GM10266 (cell line): Measurements from ENCODE around the gene GDPD2.

Source experiments
- DNase-seq: peaks from one replicate; pipeline ENCODE4 v3.0.0; 2012; ENCODE audit errors: extremely low spot score
- CTCF ChIP-seq: IDR thresholded peaks from 2 replicates; pipeline ENCODE4 v1.5.1; 2012; ENCODE audit warnings: mild to moderate bottlenecking, low read depth; ENCODE audit not compliant: control insufficient read depth, insufficient read depth; ENCODE audit errors: missing control alignments

The GDPD2 gene

GRCh38 chrX:70411475-70411874 is 11.6 kb upstream of the GDPD2 start:
- DNase-seq = no peak
- TF ChIP-seq CTCF = no peak

- no peak for TF ChIP-seq CTCF
- no peak for DNase-seq
Observed at GRCh38 chrX:70421618-70422017, 1.5 kb upstream of the GDPD2 start.

- TF ChIP-seq CTCF = no peak
- DNase-seq = no peak
Observed at GRCh38 chrX:70423936-70424675, 992 bp downstream of the GDPD2 start.

DNA sequence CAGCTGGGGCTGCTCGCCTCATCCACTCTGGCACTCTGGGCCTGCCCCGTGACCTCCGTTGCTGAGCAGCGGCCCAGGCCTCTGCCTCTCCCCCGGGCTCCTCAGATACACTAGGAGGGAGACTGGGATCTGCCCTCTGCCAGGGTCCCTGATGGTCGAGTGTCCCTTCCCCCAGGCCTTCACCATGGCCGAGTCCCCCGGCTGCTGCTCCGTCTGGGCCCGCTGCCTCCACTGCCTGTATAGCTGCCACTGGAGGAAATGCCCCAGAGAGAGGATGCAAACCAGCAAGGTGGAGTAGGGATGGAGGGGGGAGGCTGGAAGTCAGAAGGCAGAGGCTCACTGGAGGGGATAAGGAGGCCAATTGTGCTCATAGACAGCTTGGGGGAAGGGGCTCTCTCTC is 1.7 kb downstream of the GDPD2 start:
- no peak for TF ChIP-seq CTCF
- DNase-seq = no peak

GRCh38 chrX:70426286-70427278 is 3.5 kb downstream of the GDPD2 start:
- TF ChIP-seq CTCF = no peak
- DNase-seq = no peak

- TF ChIP-seq CTCF = no peak
- no peak for DNase-seq
Observed at GRCh38 chrX:70427365-70427764, 4.3 kb downstream of the GDPD2 start.
